Activated CD8-positive, alpha-beta T cell treated with anti-CD3 and anti-CD28 coated beads for 36 hours (primary cell): ENCODE data around the gene PLEKHA1. TPM values are rescaled to one million over a fixed set of nuclear protein-coding genes. Genes with fewer than 3 reads are reported as not detected.

Source experiments
- ATAC-seq: fragments of 200-7000 bp; cut with Tn5 transposase; one replicate; pipeline ENCODE4 v1.10.0; 2021; ENCODE audit warnings: mild to moderate bottlenecking, moderate library complexity
- CTCF ChIA-PET: fragments of 350-600 bp; sonication (Branson Sonifier 250); formaldehyde crosslinking; loops from one replicate; lab custom pipeline; 2021; ENCODE audit warnings: antibody characterized with exemption; lab: Charles Lee
- POLR2A ChIA-PET: fragments of 350-600 bp; sonication (Branson Sonifier 250); formaldehyde crosslinking; loops from one replicate; lab custom pipeline; 2021; ENCODE audit warnings: antibody characterized with exemption; lab: Charles Lee
- DNase-seq: peaks from one replicate; pipeline ENCODE4 v3.0.0-alpha.2; 2020
- H3K27ac Mint-ChIP-seq: one replicate; pipeline ENCODE4 v1.8.0; 2021; ENCODE audit warnings: mild to moderate bottlenecking, mixed read lengths
- H3K27me3 Mint-ChIP-seq: one replicate; pipeline ENCODE4 v1.8.0; 2021; ENCODE audit warnings: mixed read lengths
- H3K36me3 Mint-ChIP-seq: one replicate; pipeline ENCODE4 v1.8.0; 2021; ENCODE audit warnings: low read depth, mixed read lengths
- H3K4me1 Mint-ChIP-seq: one replicate; pipeline ENCODE4 v1.8.0; 2021; ENCODE audit warnings: low read depth, mixed read lengths
- H3K4me3 Mint-ChIP-seq: one replicate; pipeline ENCODE4 v1.8.0; 2021; ENCODE audit warnings: mild to moderate bottlenecking, moderate library complexity, mixed read lengths
- H3K9me3 Mint-ChIP-seq: one replicate; pipeline ENCODE4 v1.8.0; 2021; ENCODE audit warnings: mixed read lengths
- intact Hi-C: fragments of 100-400 bp; cut with micrococcal nuclease; formaldehyde crosslinking; loops from one replicate; pipeline ENCODE4 v1.10.0; 2022
- total RNA-seq, 2 experiments: library from RNA; stranded (reverse); gene quantifications; one replicate each; pipeline ENCODE4 v1.2.3, GENCODE V29; 2021
- TF ChIP-seq, protein P1 (sequence below): fragments of 200-600 bp; IDR thresholded peaks from one replicate; pipeline ENCODE4 v1.8.0; 2022; ENCODE audit warnings: antibody characterized with exemption, mild to moderate bottlenecking

The PLEKHA1 gene
- total RNA-seq, 2 experiments from 2014 or later = 17.0 to 17.4 TPM

DNA sequence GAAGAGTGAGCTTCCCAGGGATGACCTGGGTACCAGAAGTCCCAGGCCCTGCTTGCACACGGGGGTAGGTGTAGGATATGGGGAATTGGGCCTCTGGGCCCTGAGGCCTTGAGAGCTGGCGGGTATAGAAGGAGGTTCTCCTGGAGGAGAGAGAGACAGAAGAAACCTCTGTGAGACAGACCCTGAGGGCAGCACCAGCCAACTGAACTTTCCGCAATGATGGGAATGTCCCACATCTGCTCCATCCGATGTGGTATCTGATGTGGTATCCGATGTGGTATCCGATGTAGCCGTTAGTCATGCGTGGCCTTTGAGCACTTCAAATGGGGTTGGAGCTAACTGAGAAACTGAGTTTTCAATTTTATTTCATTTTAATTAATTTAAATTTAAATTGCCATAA, 30.6 kb upstream of the PLEKHA1 start:
- CTCF ChIA-PET = interaction anchor here (1.0 to 7.8 kb wide), 9 partner anchors 9 to 222 kb away, joined by 3 to 132 read pairs (median 14); partner anchors contain the start of gene PLEKHA1
- intact Hi-C loops = loop anchor here (5.0 kb wide), 1 partner anchor 223 kb away; no protein-coding TSS in a partner anchor
- Mint-ChIP-seq H3K4me1 (peaks cover 11% of the 10 kb centered on the region), H3K27ac (no peak overlapping the region), H3K36me3 (no peaks in the 10 kb centered on the region), H3K27me3 (peaks cover 1% of the 10 kb centered on the region), H3K9me3 (no peaks in the 10 kb centered on the region), H3K4me3 (no peak overlapping the region)
- ATAC-seq = no peak
- no peak for DNase-seq
- TF ChIP-seq, protein P1, sequence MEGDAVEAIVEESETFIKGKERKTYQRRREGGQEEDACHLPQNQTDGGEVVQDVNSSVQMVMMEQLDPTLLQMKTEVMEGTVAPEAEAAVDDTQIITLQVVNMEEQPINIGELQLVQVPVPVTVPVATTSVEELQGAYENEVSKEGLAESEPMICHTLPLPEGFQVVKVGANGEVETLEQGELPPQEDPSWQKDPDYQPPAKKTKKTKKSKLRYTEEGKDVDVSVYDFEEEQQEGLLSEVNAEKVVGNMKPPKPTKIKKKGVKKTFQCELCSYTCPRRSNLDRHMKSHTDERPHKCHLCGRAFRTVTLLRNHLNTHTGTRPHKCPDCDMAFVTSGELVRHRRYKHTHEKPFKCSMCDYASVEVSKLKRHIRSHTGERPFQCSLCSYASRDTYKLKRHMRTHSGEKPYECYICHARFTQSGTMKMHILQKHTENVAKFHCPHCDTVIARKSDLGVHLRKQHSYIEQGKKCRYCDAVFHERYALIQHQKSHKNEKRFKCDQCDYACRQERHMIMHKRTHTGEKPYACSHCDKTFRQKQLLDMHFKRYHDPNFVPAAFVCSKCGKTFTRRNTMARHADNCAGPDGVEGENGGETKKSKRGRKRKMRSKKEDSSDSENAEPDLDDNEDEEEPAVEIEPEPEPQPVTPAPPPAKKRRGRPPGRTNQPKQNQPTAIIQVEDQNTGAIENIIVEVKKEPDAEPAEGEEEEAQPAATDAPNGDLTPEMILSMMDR = no peak
- POLR2A ChIA-PET = no interaction called here

DNA sequence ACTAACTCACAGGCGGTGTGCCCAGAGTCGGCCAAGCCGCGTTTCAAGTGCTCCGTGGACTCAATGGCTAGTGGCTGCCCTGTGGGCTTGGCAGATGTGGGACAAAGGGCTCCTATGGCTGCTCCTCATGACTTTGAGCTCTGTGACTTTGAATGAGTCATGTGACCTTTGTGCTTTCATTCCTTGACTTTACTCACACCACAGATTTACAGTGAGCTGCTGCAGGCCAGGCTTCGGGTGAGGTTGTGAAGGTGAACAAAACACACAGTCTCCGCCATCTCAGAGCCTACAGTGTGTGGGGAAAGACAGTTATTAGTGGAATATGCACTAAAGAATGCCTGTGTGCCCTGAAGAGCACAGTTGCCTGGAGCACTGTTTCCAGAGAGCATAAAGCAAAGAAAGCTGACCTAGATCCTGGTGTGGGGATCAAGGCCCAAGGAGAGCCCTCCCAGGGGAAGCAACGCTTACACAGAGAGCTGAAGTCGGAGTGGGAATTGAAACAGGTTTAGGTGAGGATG, 29.7 kb upstream of the PLEKHA1 start:
- intact Hi-C loops = loop anchor here (5.0 kb wide), 1 partner anchor 223 kb away; no protein-coding TSS in a partner anchor
- Mint-ChIP-seq H3K36me3 (no peaks in the 10 kb centered on the region), H3K27ac (no peak overlapping the region), H3K4me1 (peaks cover 11% of the 10 kb centered on the region), H3K27me3 (peaks cover 1% of the 10 kb centered on the region), H3K9me3 (no peaks in the 10 kb centered on the region), H3K4me3 (no peak overlapping the region)
- DNase-seq (peak; percentile 12), ATAC-seq (no peak)
- CTCF ChIA-PET = interaction anchor here (0.7 to 7.8 kb wide), 8 partner anchors 8 to 221 kb away, joined by 3 to 132 read pairs (median 9); partner anchors contain the start of gene PLEKHA1
- POLR2A ChIA-PET = no interaction called here
- TF ChIP-seq, protein P1 = no peak

DNA sequence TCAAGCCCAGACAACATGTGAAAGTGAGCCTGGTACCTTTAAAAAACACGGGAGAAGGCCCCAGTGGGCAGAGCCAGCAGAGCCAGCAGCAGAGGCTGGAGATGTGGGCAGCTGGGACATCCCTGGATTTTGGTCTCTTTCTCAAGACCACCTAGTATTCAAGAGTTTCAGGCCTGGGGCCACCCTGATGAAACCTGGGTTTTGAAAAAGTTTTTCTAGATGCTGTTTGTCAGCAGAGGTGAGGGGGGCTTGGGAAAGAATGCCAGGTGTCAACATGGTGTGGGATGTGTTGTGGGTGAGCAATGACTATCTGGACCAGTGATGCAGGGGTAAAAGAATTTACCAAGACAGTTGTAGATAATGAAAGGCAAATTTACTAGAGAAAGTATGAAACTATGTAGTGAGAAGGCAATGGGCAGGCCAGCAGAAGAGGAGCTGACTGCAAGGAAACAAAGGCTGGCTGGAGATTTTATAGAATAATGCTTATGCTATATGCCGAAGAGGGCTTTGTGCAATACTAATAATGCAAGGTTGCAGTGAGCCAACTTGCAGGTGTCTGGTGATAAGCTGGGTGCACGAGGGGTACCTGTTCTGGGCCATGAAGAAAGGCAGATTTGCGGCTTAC, 28.1 kb upstream of the PLEKHA1 start:
- peaks cover 11% of the 10 kb centered on the region for H3K4me1 Mint-ChIP-seq
- intact Hi-C loops = no loop called here
- DNase-seq (no peak), ATAC-seq (no peak)
- H3K9me3 Mint-ChIP-seq = no peaks in the 10 kb centered on the region
- no peak overlapping the region for H3K27ac Mint-ChIP-seq
- no peaks in the 10 kb centered on the region for H3K36me3 Mint-ChIP-seq
- ChIA-PET POLR2A (no interaction called here), CTCF (interaction anchor here (0.9 to 1.8 kb wide), 2 partner anchors 47 to 89 kb away, joined by 3 to 10 read pairs; no protein-coding TSS in a partner anchor)
- no peaks in the 10 kb centered on the region for H3K27me3 Mint-ChIP-seq
- H3K4me3 Mint-ChIP-seq = no peak overlapping the region
- TF ChIP-seq, protein P1 = no peak

DNA sequence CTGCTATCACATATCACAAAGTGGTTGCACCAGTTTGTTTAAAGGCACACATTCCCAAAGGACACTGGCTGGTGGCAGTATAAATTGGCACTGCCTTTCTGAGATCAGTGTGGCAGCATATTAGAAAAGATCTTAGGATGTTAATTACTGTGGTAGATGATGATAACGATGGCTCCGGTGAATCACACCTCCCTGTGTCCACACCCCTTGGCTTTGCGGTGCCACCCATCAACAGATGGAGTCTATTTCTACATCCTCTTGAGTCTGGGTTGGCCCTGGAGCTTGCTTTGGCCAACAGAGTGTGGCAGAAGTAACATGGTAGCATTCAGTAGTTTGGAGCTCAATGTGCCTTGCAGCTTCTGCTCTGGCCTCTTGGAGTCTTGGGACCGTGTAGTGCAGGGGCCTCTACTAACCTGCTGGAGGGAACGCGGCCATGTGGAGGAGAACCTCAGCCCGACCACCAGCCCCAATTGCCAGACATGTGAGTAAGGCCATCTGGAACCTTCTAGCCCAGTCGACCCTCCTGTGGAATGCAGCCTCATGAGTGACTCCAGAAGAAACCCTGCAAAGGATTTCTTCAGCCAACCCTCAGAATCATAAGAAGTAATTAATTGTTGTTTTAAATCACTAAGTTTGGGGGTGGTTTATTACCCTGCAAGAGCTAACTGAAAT, 27.2 kb upstream of the PLEKHA1 start:
- CTCF ChIA-PET = interaction anchor here (0.7 to 1.8 kb wide), 4 partner anchors 27 to 218 kb away, joined by 3 to 10 read pairs (median 4); partner anchors contain the start of gene PLEKHA1
- POLR2A ChIA-PET = no interaction called here
- H3K36me3 Mint-ChIP-seq = no peaks in the 10 kb centered on the region

More for the DNA sequence above, 27.2 kb upstream of the PLEKHA1 start:
- Mint-ChIP-seq H3K9me3 (no peaks in the 10 kb centered on the region), H3K4me1 (peaks cover 11% of the 10 kb centered on the region), H3K27ac (no peak overlapping the region), H3K4me3 (no peak overlapping the region), H3K27me3 (no peaks in the 10 kb centered on the region)
- ATAC-seq = no peak
- no peak for DNase-seq
- TF ChIP-seq, protein P1 = no peak
- intact Hi-C loops = no loop called here
